DMS114 treated with DMSO at 0.1 percent for 48 hours (cell line): ENCODE measurements around the gene ATG4B.
A peak's percentile ranks its signal among the peaks of the same experiment; 100 is the strongest.
"Not testable (repeated sequence)": the region's sequence is repeated elsewhere in the genome, so short reads cannot be mapped to it uniquely, and the experiment has no call there.

Experiments used
- DNase-seq: peaks from one replicate; lab custom pipeline; 2025; ENCODE audit not compliant: unreplicated experiment; lab: John Stamatoyannopoulos, UW

ATG4B gene

GRCh38 chr2:241637018-241637794 is at the start of gene ATG4B, which contains the start of gene THAP4:
ATG4B (plus strand) TSS chr2:241637693; CDS start chr2:241637715, 22 bp downstream.
THAP4 (minus strand) TSS chr2:241637158; CDS start chr2:241637017, 141 bp downstream.
- DNase-seq: peak; percentile 46

GRCh38 chr2:241589863-241590262 is 47.6 kb upstream of the ATG4B start:
- DNase-seq: not testable (repeated sequence)

GRCh38 chr2:241590496-241591455 is 46.7 kb upstream of the ATG4B start:
- DNase-seq: not testable (repeated sequence)

GRCh38 chr2:241592126-241592845 is 45.2 kb upstream of the ATG4B start:
- DNase-seq: no peak

DNA sequence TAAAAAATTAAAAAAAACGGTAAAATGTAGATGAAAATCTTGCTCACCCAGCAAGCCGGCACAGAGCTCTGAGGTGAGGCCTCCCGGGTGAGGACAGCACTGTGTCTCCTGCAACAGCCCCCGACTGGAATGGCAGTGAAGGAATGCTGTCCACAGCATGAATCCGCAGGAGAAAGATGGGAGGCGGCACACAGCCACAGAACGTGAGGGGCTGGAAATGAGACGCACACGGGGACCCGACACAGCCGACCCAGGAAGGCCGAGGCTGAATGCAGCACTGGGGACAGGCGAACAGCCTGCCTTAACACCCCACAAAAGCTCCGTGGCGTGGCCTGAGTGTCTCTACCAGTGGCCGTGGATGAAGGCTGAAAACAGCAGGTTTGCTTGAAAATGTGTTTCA is 44.2 kb upstream of the ATG4B start:
- no peak for DNase-seq

- peak; percentile 32 for DNase-seq
These were observed 41.8 kb upstream of the ATG4B start for GRCh38 chr2:241595600-241596140.

- DNase-seq: no peak
These were observed 39.9 kb upstream of the ATG4B start for GRCh38 chr2:241597561-241597960.

GRCh38 chr2:241598061-241598460 is 39.4 kb upstream of the ATG4B start:
- no peak for DNase-seq

- DNase-seq: no peak
These were observed 39.0 kb upstream of the ATG4B start for GRCh38 chr2:241598487-241598886.

- DNase-seq: no peak
These were observed 37.9 kb upstream of the ATG4B start for GRCh38 chr2:241599615-241600014.

- no peak for DNase-seq
These were observed 35.7 kb upstream of the ATG4B start for GRCh38 chr2:241601841-241602240.

DNA sequence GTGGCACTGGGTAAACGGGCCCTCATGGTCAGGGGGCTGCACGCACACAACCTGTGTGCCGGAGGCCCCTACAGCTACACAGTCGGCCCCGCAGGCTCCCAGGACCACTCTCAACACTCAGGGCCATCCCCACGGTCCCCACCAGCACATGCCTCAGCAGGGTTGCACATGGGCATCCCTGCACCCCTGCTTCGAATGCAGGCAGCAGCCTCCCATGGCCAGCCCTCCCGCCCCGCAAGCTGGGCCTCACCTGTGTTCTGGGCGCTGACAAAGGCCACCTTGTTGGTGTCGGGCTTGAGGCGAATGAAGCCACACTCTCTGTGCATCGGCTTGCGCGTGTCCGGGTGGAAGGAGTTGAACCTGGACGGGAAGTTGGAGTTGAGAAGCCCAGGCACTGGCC is 34.8 kb upstream of the ATG4B start:
- no peak for DNase-seq

DNA sequence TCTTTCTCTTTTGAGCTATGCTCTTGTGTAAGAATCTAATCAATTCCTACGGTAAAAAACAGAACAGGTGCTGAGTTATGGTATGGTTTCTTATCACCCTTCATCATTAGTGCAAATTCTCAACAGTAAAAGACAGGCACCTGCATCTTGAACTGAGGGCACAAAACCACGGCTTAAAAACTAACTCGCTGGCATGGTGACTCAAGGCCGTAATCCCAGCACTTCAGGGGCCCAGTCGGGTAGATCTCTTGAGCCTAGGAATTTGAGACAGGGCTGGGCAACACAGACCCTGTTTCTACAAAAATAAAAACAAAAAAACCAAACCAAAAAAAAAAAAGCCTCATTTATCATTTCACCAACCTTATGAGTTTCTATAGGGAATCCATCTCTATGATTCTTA is 33.8 kb upstream of the ATG4B start:
- DNase-seq: no peak

DNA sequence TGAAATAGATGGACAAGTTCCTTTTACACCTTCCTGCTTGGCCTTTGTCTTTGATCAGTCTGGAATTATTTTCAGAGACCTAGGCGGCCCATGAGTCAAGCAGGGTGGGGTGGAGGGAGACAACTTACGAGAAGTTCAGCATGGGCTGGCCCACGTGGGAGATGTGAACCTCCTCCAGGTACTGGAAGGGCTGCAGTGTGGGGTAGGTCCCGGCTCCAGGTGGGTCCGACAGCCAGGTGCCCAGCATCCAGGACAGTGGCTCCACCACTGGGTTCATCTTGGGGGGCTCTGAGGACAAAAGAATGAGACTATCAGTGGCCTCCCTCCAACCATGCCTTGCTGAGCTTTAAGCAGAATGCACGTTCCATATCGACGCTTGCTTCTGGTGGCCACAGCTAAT is 31.3 kb upstream of the ATG4B start:
- no peak for DNase-seq

GRCh38 chr2:241607162-241607885 is 30.2 kb upstream of the ATG4B start:
- no peak for DNase-seq

DNA sequence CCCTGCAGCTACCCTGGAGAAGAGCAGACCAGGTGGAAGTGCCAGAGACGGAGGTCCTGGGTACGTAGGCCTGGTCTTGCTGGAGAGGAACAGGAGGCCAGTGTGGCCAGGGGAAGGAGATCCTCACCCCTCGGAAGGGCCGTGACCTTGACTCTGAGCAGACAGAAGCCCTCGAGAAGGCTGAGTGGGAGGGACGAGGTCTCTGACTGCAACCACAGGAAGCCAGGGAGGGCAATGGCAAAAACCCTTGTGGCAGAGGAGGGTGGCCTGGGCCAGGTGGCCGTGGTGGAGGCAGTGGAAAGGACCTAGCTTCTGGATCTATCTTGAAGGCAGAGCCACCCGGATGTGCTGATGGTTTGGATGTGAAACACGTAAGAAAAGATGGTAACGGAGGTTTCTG is 28.6 kb upstream of the ATG4B start:
- no peak for DNase-seq

DNA sequence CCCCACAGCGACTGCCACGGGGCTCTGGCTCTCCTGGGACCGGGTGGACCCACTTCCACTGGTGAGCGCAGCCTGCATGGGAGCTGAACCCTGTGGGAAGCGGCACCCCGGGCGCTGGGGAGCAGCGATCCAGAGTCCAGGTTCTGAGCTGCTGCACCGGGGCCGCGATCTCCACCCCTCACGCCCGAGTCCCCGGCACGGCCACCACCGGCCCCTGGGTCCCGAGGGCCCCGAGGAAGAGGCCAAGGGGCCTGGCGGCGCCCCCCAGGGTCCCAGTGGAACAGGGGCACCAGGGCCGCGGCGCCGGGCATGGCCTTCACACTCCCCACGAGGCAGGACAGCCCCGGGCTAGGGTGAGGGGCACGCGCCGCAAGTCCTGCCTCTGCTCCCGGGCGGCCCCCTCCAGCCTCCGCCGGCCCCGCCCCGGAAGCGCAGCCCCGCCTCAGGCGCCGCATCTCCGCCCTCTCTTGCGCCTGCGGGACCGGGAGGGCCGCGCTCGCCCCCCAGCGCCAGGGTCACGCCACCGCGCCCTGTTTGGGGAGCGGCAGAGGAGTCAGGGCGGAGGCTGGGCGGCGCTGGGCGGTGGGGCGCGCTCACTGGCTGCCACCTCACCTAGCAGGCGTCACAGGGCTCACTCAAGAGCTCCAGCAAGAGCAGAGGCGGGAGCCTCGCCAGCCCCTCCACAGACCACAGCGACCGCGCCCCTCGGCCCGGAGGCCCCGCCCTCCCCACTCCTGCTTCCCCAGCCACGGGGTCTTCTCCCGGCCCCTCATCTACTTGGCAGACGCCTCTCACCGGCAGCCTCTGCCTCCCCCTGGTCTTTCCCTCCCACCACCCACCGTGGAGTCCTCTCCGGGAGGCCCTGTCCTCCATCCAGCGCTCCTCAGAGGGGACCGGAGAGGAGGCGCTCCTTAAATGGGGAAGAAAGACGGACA is 27.4 kb upstream of the ATG4B start:
- DNase-seq: no peak

- no peak for DNase-seq
These were observed 26.4 kb upstream of the ATG4B start for GRCh38 chr2:241611062-241611461.
